HepG2 (cell line): ENCODE results near the gene VPS54. TPM values are rescaled to one million over a fixed set of nuclear protein-coding genes. Genes with fewer than 3 reads are reported as not detected.

Experiments
- ATAC-seq: fragments of 200-7000 bp; cut with Tn5 transposase; 3 replicates; pipeline ENCODE4 v1.9.1; 2020; ENCODE audit warnings: mild to moderate bottlenecking, moderate library complexity
- BruUV-seq: library from RNA; stranded (reverse); fragments of 400-500 nt; replicated peaks from 2 replicates; lab custom pipeline; 2021; lab: Mats Ljungman, UMichigan
- CTCF ChIA-PET: fragments of 300-600 bp; formaldehyde crosslinking; extraction: SDS; loops from one replicate; lab custom pipeline; 2021; ENCODE audit warnings: low total read pairs, inconsistent platforms, low intra/inter-chr PET ratio; lab: Yijun Ruan, JAX
- POLR2A ChIA-PET: fragments of 350-600 bp; sonication (Branson Sonifier 250); formaldehyde crosslinking; loops from one replicate; lab custom pipeline; 2020; ENCODE audit warnings: antibody characterized with exemption, inconsistent platforms; lab: Yijun Ruan, JAX
- DNase-seq: peaks from one replicate; pipeline ENCODE4 v3.0.0-alpha.2; 2015; ENCODE audit warnings: low spot score
- FAIRE-seq: peaks from 3 replicates; lab custom pipeline; 2011; peaks lifted over from hg19 to GRCh38; lab: Jason Lieb, UNC
- H2AFZ ChIP-seq: one replicate; pipeline ENCODE4 v1.6.1; 2011; ENCODE audit warnings: low read length, inconsistent platforms
- H3K27ac ChIP-seq: fragments of 300-600 bp; 3 replicates; pipeline ENCODE4 v1.8.0; 2011; ENCODE audit warnings: mixed run types, mild to moderate bottlenecking, mixed read lengths, low read length, inconsistent platforms; ENCODE audit not compliant: insufficient read depth; ENCODE audit errors: extremely low read length
- H3K27me3 ChIP-seq, 2 experiments: fragments of 200-600 bp in 1 of 2; 2 replicates in 1 of 2; 3 replicates in 1 of 2; pipeline versions ENCODE4 v1.6.0 to v1.8.0; 2011; ENCODE audit warnings: low read length in 2 of 2, mild to moderate bottlenecking in 2 of 2, moderate library complexity in 2 of 2, inconsistent platforms in 1 of 2; ENCODE audit not compliant: insufficient read depth in 2 of 2, control insufficient read depth in 1 of 2
- H3K36me3 ChIP-seq, 2 experiments: fragments of 200-600 bp in 1 of 2; replicated peaks in 1 of 2; 2 replicates in 1 of 2; 3 replicates in 1 of 2; pipeline versions ENCODE4 v1.5.1 to v1.8.0; 2011; ENCODE audit warnings: low read length in 2 of 2, inconsistent platforms in 1 of 2; ENCODE audit not compliant: insufficient read depth in 2 of 2, control insufficient read depth in 1 of 2
- H3K4me1 ChIP-seq: 2 replicates; pipeline ENCODE4 v1.5.1; 2012; ENCODE audit warnings: low read length, inconsistent platforms; ENCODE audit not compliant: insufficient read depth
- H3K4me2 ChIP-seq: 2 replicates; pipeline ENCODE4 v1.6.0; 2011; ENCODE audit warnings: low read depth, low read length, inconsistent platforms
- H3K4me3 ChIP-seq, 3 experiments: fragments of 200-600 bp in 1 of 3; sonication (generic), shearing (Covaris generic) in 1 of 3; replicated peaks in 1 of 3; 2 replicates each; pipeline ENCODE4 v1.5.1; 2011 to 2016; ENCODE audit warnings: low read length in 3 of 3, inconsistent platforms in 2 of 3, low read depth in 2 of 3, mild to moderate bottlenecking in 2 of 3, control low read depth in 1 of 3, mixed read lengths in 1 of 3; ENCODE audit not compliant: insufficient read depth in 1 of 3
- H3K79me2 ChIP-seq: one replicate; pipeline ENCODE4 v1.6.1; 2011; ENCODE audit warnings: low read length, inconsistent platforms; ENCODE audit not compliant: insufficient read depth
- H3K9ac ChIP-seq: 2 replicates; pipeline ENCODE4 v1.6.0; 2011; ENCODE audit warnings: mild to moderate bottlenecking, low read depth, low read length, inconsistent platforms; ENCODE audit not compliant: insufficient read depth
- H3K9me3 ChIP-seq: 2 replicates; pipeline ENCODE4 v1.5.1; 2012; ENCODE audit warnings: mild to moderate bottlenecking, low read length
- H4K20me1 ChIP-seq: 2 replicates; pipeline ENCODE4 v1.6.0; 2011; ENCODE audit warnings: inconsistent platforms, mild to moderate bottlenecking, low read length, moderate library complexity; ENCODE audit not compliant: insufficient read depth
- NAIF1 ChIP-seq: sonication (generic); formaldehyde crosslinking; IDR thresholded peaks from 2 replicates; pipeline ENCODE4 v1.5.0; 2020; ENCODE audit warnings: mild to moderate bottlenecking, missing genetic modification reagents, borderline replicate concordance
- NFE2L1 ChIP-seq: sonication (generic); formaldehyde crosslinking; IDR thresholded peaks from 2 replicates; pipeline ENCODE4 v1.4.0; 2020; ENCODE audit warnings: missing genetic modification reagents, mild to moderate bottlenecking, borderline replicate concordance
- NR2C2 ChIP-seq: sonication (generic); formaldehyde crosslinking; IDR thresholded peaks from 2 replicates; pipeline ENCODE4 v1.4.0; 2020; ENCODE audit warnings: missing genetic modification reagents, mild to moderate bottlenecking, moderate library complexity, borderline replicate concordance
- RXRA ChIP-seq: sonication (generic); formaldehyde crosslinking; IDR thresholded peaks from 2 replicates; pipeline ENCODE4 v1.5.1; 2020; ENCODE audit warnings: missing genetic modification reagents
- SYNCRIP ChIP-seq: fragments of 200-400 bp; formaldehyde crosslinking; IDR thresholded peaks from 2 replicates; pipeline ENCODE4 v1.6.1; 2018; ENCODE audit warnings: mild to moderate bottlenecking, low read depth, low read length; ENCODE audit not compliant: insufficient read depth
- YEATS4 ChIP-seq: sonication (generic); formaldehyde crosslinking; IDR thresholded peaks from 2 replicates; pipeline ENCODE4 v1.4.0; 2020; ENCODE audit warnings: missing genetic modification reagents, borderline replicate concordance
- ZNF20 ChIP-seq: sonication (generic); formaldehyde crosslinking; IDR thresholded peaks from 2 replicates; pipeline ENCODE4 v1.4.0; 2020; ENCODE audit warnings: mild to moderate bottlenecking, moderate library complexity, missing genetic modification reagents
- ZNF646 ChIP-seq: sonication (generic); formaldehyde crosslinking; IDR thresholded peaks from 2 replicates; pipeline ENCODE4 v1.9.0; 2021; ENCODE audit warnings: mild to moderate bottlenecking, missing genetic modification reagents
- WGBS: methylation state at CpG from one replicate; pipeline ENCODE4 v1.1.6; 2017; ENCODE audit warnings: low lambda C conversion rate; 5-methylcytosine and 5-hydroxymethylcytosine counted together
- in situ Hi-C: cut with HindIII; loops from 2 replicates; pipeline ENCODE4 v1.10.0; 2017; ENCODE audit warnings: low pct_unique_long_range_greater_than_20kb; ENCODE audit not compliant: extremely low pct_ligation_motif_present
- intact Hi-C: fragments of 100-400 bp; cut with micrococcal nuclease; formaldehyde crosslinking; loops from one replicate; pipeline ENCODE4 v1.10.0; 2022; ENCODE audit not compliant: unreplicated experiment
- polyA plus RNA-seq, 8 experiments: library from polyadenylated mRNA; depleted of rRNA in 3 of 8; stranded (reverse) in 7 of 8; unstranded in 1 of 8; fragments of >200 nt; fragmentation: Illumina TruSeq in 4 of 8; extraction: Trizol in 4 of 8; gene quantifications; 2 replicates each; pipeline versions ENCODE4 v1.2.1 to v1.2.3, GENCODE V29; 2011 to 2016; ENCODE audit warnings: low read depth in 4 of 8, missing spikeins in 1 of 8, mixed read lengths in 1 of 8; ENCODE audit not compliant: insufficient read depth in 1 of 8
- total RNA-seq, 5 experiments: library from RNA; depleted of rRNA; stranded (reverse); fragments of >200 nt; fragmentation: Illumina TruSeq; extraction: Trizol; gene quantifications; 2 replicates each; pipeline ENCODE4 v1.2.3, GENCODE V29; 2016; ENCODE audit warnings: low read depth in 1 of 5

VPS54 gene
- total and polyA plus RNA-seq, 2 of the 13 experiments (the other 11 are each of a cell fraction or from before 2014, with no cell fraction given) = 64.7 to 77.5 TPM

GRCh38 chr2:63855418-63856302, 163.6 kb downstream of the VPS54 start:
- peaks cover 44% of the 10 kb centered on the region for H4K20me1 ChIP-seq

More at GRCh38 chr2:63855418-63856302, 163.6 kb downstream of the VPS54 start:
- BruUV-seq = no TSS peak
- no peak for ATAC-seq
- no peak for DNase-seq
- Histone ChIP-seq H3K79me2 (peaks cover 61% of the 10 kb centered on the region), H3K4me2 (no peak overlapping the region), H3K4me1 (peaks cover 35% of the 10 kb centered on the region), H3K4me3 (no peak overlapping the region), H3K9ac (no peak overlapping the region), H3K27me3 (no peaks in the 10 kb centered on the region), H3K36me3 (peaks cover 10 to 47% of the 10 kb centered on the region in 2 experiments), H3K27ac (no peak overlapping the region), H2AFZ (no peak overlapping the region), H3K9me3 (no peaks in the 10 kb centered on the region)
- no peak for FAIRE-seq
- intact Hi-C loops (no loop called here), in situ Hi-C loops (no loop called here)
- 96% methylated on average over 14 of the region's 14 CpGs for WGBS
- ChIA-PET POLR2A (interaction anchor here (2.6 kb wide), 1 partner anchor 14 kb away, joined by 14 read pairs; the partner anchor contains the start of gene UGP2), CTCF (interaction anchor here (0.9 kb wide), 1 partner anchor 164 kb away, joined by 3 read pairs; no protein-coding TSS in a partner anchor)
- TF ChIP-seq SYNCRIP = no peak
- no peak for TF ChIP-seq YEATS4 (CRISPR knock-in tag)
- TF ChIP-seq RXRA (CRISPR knock-in tag) = no peak
- no peak for TF ChIP-seq ZNF646 (CRISPR knock-in tag)
- TF ChIP-seq NAIF1 (CRISPR knock-in tag) = no peak
- no peak for TF ChIP-seq ZNF20
- TF ChIP-seq NFE2L1 = no peak
- no peak for TF ChIP-seq NR2C2 (CRISPR knock-in tag)
